IMR-90 (cell line): ENCODE data around the gene CUX1. TPM values are rescaled to one million over a fixed set of nuclear protein-coding genes. Genes with fewer than 3 reads are reported as not detected.

Source experiments
- ATAC-seq: fragments of 200-7000 bp; cut with Tn5 transposase; 2 replicates; pipeline ENCODE4 v1.9.1; 2020; ENCODE audit warnings: low read depth, mild to moderate bottlenecking, moderate library complexity
- BruUV-seq: library from RNA; stranded (reverse); fragments of 400-500 nt; replicated peaks from 2 replicates; lab custom pipeline; 2021; lab: Mats Ljungman, UMichigan
- CTCF ChIA-PET: fragments of 300-600 bp; formaldehyde crosslinking; extraction: SDS; loops from one replicate; lab custom pipeline; 2021; ENCODE audit warnings: antibody characterized with exemption; lab: Yijun Ruan, JAX
- POLR2A ChIA-PET: fragments of 300-600 bp; sonication (Branson Sonifier 250); formaldehyde crosslinking; loops from one replicate; lab custom pipeline; 2022; ENCODE audit warnings: antibody characterized with exemption; ENCODE audit not compliant: unreplicated experiment; lab: Charles Lee
- DNase-seq: peaks from one replicate; pipeline ENCODE4 v3.0.0; 2013
- H2AFZ ChIP-seq: replicated peaks from 2 replicates; pipeline ENCODE3; 2013; ENCODE audit warnings: low read length, mild to moderate bottlenecking; ENCODE audit not compliant: poor library complexity
- H2AK5ac ChIP-seq: 2 replicates; pipeline ENCODE4 v1.6.1; 2013; ENCODE audit warnings: low read depth, low read length, inconsistent platforms
- H2AK9ac ChIP-seq: replicated peaks from 2 replicates; pipeline ENCODE3; 2013; ENCODE audit warnings: mild to moderate bottlenecking, low read depth, low read length, moderate library complexity; ENCODE audit not compliant: poor library complexity
- H2BK120ac ChIP-seq: 2 replicates; pipeline ENCODE4 v1.6.1; 2013; ENCODE audit warnings: low read depth, low read length, inconsistent platforms
- H2BK15ac ChIP-seq: 3 replicates; pipeline ENCODE4 v1.6.1; 2013; ENCODE audit warnings: low read depth, low read length, inconsistent platforms
- H2BK20ac ChIP-seq: 2 replicates; pipeline ENCODE4 v1.6.1; 2013; ENCODE audit warnings: low read depth, mild to moderate bottlenecking, inconsistent platforms, low read length, moderate library complexity
- H2BK5ac ChIP-seq: 2 replicates; pipeline ENCODE4 v1.6.1; 2013; ENCODE audit warnings: mild to moderate bottlenecking, low read depth, low read length, inconsistent platforms; ENCODE audit not compliant: poor library complexity, severe bottlenecking
- H3K14ac ChIP-seq: replicated peaks from 2 replicates; pipeline ENCODE4 v1.6.1; 2013; ENCODE audit warnings: low read depth, low read length, inconsistent platforms
- H3K18ac ChIP-seq: 2 replicates; pipeline ENCODE4 v1.6.1; 2013; ENCODE audit warnings: low read depth, low read length, control low read depth
- H3K23ac ChIP-seq: 2 replicates; pipeline ENCODE4 v1.6.1; 2013; ENCODE audit warnings: low read depth, low read length, inconsistent platforms
- H3K27ac ChIP-seq: 2 replicates; pipeline ENCODE4 v1.5.1; 2013; ENCODE audit warnings: mild to moderate bottlenecking, control low read depth, low read length; ENCODE audit not compliant: insufficient read depth
- H3K27me3 ChIP-seq: 2 replicates; pipeline ENCODE4 v1.6.1; 2013; ENCODE audit warnings: low read length; ENCODE audit not compliant: control insufficient read depth, insufficient read depth
- H3K36me3 ChIP-seq: 2 replicates; pipeline ENCODE4 v1.6.1; 2013; ENCODE audit warnings: low read length, mixed read lengths; ENCODE audit not compliant: control insufficient read depth, insufficient read depth
- H3K4ac ChIP-seq: 2 replicates; pipeline ENCODE4 v1.6.1; 2013; ENCODE audit warnings: low read depth, low read length, inconsistent platforms
- H3K4me1 ChIP-seq: 2 replicates; pipeline ENCODE4 v1.6.1; 2013; ENCODE audit warnings: low read length, mixed read lengths; ENCODE audit not compliant: control insufficient read depth, insufficient read depth
- H3K4me2 ChIP-seq: 2 replicates; pipeline ENCODE4 v1.6.1; 2013; ENCODE audit warnings: low read depth, mild to moderate bottlenecking, control low read depth, low read length, moderate library complexity
- H3K4me3 ChIP-seq: 2 replicates; pipeline ENCODE4 v1.5.1; 2013; ENCODE audit warnings: low read depth, mild to moderate bottlenecking, control low read depth, low read length, moderate library complexity; ENCODE audit not compliant: insufficient read depth
- H3K56ac ChIP-seq: 2 replicates; pipeline ENCODE4 v1.6.1; 2013; ENCODE audit warnings: low read length, inconsistent platforms; ENCODE audit not compliant: insufficient read depth; ENCODE audit errors: extremely low read depth
- H3K79me1 ChIP-seq, 2 experiments: 2 replicates each; pipeline ENCODE4 v1.6.1; 2013; ENCODE audit warnings: low read length in 2 of 2, inconsistent platforms in 1 of 2, low read depth in 1 of 2
- H3K9ac ChIP-seq: 2 replicates; pipeline ENCODE4 v1.6.1; 2013; ENCODE audit warnings: low read depth, low read length, control low read depth
- H3K9me1 ChIP-seq: 2 replicates; pipeline ENCODE4 v1.6.1; 2013; ENCODE audit warnings: low read length, inconsistent platforms; ENCODE audit not compliant: insufficient read depth
- H3K9me3 ChIP-seq: 2 replicates; pipeline ENCODE4 v1.6.1; 2013; ENCODE audit warnings: low read length; ENCODE audit not compliant: control insufficient read depth, insufficient read depth
- H4K20me1 ChIP-seq: 2 replicates; pipeline ENCODE4 v1.6.1; 2013; ENCODE audit warnings: low read length, inconsistent platforms; ENCODE audit not compliant: insufficient read depth
- H4K5ac ChIP-seq: 2 replicates; pipeline ENCODE4 v1.6.1; 2013; ENCODE audit warnings: mild to moderate bottlenecking, low read depth, low read length, control low read depth
- H4K8ac ChIP-seq, 2 experiments: 2 replicates each; pipeline ENCODE4 v1.6.1; 2013; ENCODE audit warnings: low read depth in 2 of 2, low read length in 2 of 2, control low read depth in 1 of 2, inconsistent platforms in 1 of 2
- H4K91ac ChIP-seq: 2 replicates; pipeline ENCODE4 v1.6.1; 2013; ENCODE audit warnings: low read depth, low read length, inconsistent platforms; ENCODE audit not compliant: insufficient read depth
- BHLHE40 ChIP-seq: fragments of 150-350 bp; IDR thresholded peaks from 2 replicates; pipeline ENCODE4 v1.6.1; 2016; ENCODE audit warnings: mild to moderate bottlenecking, low read depth, low read length
- CEBPB ChIP-seq: IDR thresholded peaks from 2 replicates; pipeline ENCODE4 v1.6.1; 2012; ENCODE audit warnings: low read depth, low read length, improper control_type of control experiment
- CHD1 ChIP-seq: IDR thresholded peaks from 2 replicates; pipeline ENCODE4 v1.6.1; 2012; ENCODE audit warnings: low read depth, low read length, improper control_type of control experiment
- CTCF ChIP-seq: conservative IDR thresholded peaks from 2 replicates; pipeline ENCODE4 v1.5.1; 2012; ENCODE audit warnings: mild to moderate bottlenecking, low read depth, low read length, improper control_type of control experiment
- ELK1 ChIP-seq: fragments of 150-350 bp; IDR thresholded peaks from 2 replicates; pipeline ENCODE4 v1.6.1; 2016; ENCODE audit warnings: low read depth, mild to moderate bottlenecking, low read length, moderate library complexity, borderline replicate concordance
- FOS ChIP-seq: fragments of 150-350 bp; IDR thresholded peaks from 2 replicates; pipeline ENCODE4 v1.6.1; 2016; ENCODE audit warnings: low read depth, low read length
- MAFK ChIP-seq: IDR thresholded peaks from 2 replicates; pipeline ENCODE4 v1.6.1; 2012; ENCODE audit warnings: low read depth, low read length, improper control_type of control experiment
- MAZ ChIP-seq: IDR thresholded peaks from 2 replicates; pipeline ENCODE4 v1.6.1; 2012; ENCODE audit warnings: low read depth, mild to moderate bottlenecking, low read length, improper control_type of control experiment, moderate library complexity, borderline replicate concordance
- NFE2L2 ChIP-seq: fragments of 150-350 bp; IDR thresholded peaks from 2 replicates; pipeline ENCODE4 v1.6.1; 2016; ENCODE audit warnings: low read depth, mild to moderate bottlenecking, low read length
- POLR2A ChIP-seq: IDR thresholded peaks from 2 replicates; pipeline ENCODE4 v1.6.1; 2012; ENCODE audit warnings: mild to moderate bottlenecking, low read depth, low read length
- RAD21 ChIP-seq: IDR thresholded peaks from 2 replicates; pipeline ENCODE4 v1.6.1; 2012; ENCODE audit warnings: low read length, improper control_type of control experiment
- RCOR1 ChIP-seq: IDR thresholded peaks from 2 replicates; pipeline ENCODE4 v1.6.1; 2012; ENCODE audit warnings: mild to moderate bottlenecking, low read length, improper control_type of control experiment; ENCODE audit not compliant: insufficient replicate concordance
- RFX5 ChIP-seq: IDR thresholded peaks from 2 replicates; pipeline ENCODE4 v1.8.0; 2012; ENCODE audit warnings: low read depth, mild to moderate bottlenecking, low read length, moderate library complexity
- SMC3 ChIP-seq: fragments of 150-350 bp; IDR thresholded peaks from 2 replicates; pipeline ENCODE4 v1.6.1; 2016; ENCODE audit warnings: low read depth, mild to moderate bottlenecking, antibody characterized with exemption, low read length, moderate library complexity
- USF2 ChIP-seq: fragments of 150-350 bp; IDR thresholded peaks from 2 replicates; pipeline ENCODE4 v1.6.1; 2017; ENCODE audit warnings: mild to moderate bottlenecking, antibody characterized with exemption, low read length, low read depth
- WGBS, 2 experiments: methylation state at CpG; one replicate each; pipeline versions ENCODE4 v1.1.5 to v1.1.7; 2013; ENCODE audit warnings: missing lambda C conversion rate in 2 of 2; ENCODE audit not compliant: insufficient read length in 1 of 2; ENCODE audit errors: extremely low coverage in 2 of 2; 5-methylcytosine and 5-hydroxymethylcytosine counted together
- dilution Hi-C: fragments of 300-500 bp; cut with HindIII; formaldehyde crosslinking; loops from one replicate; pipeline ENCODE4 v1.14.3; 2018; ENCODE audit warnings: low sequenced_read_pairs; ENCODE audit not compliant: unreplicated experiment
- in situ Hi-C: fragments of 300-500 bp; cut with MboI; formaldehyde crosslinking; loops from 3 replicates; pipeline ENCODE4 v1.14.3; 2019; ENCODE audit warnings: low sequenced_read_pairs, inconsistent platforms, mixed read lengths
- intact Hi-C: fragments of 100-400 bp; cut with micrococcal nuclease; formaldehyde crosslinking; loops from 2 replicates; pipeline ENCODE4 v1.10.0; 2022
- polyA plus RNA-seq, 3 experiments: library from polyadenylated mRNA; depleted of rRNA; stranded (reverse); fragments of >200 nt; gene quantifications; 2 replicates each; pipeline ENCODE4 v1.2.3, GENCODE V29; 2012; ENCODE audit warnings: low replicate concordance in 1 of 3
- total RNA-seq: library from RNA; depleted of rRNA; stranded (reverse); fragments of >200 nt; gene quantifications from 2 replicates; pipeline ENCODE4 v1.2.3, GENCODE V29; 2012

CUX1 gene
- total and polyA plus RNA-seq, 2 of the 4 experiments (the other 2 are of a cell fraction) = 19.7 to 46.4 TPM

- BruUV-seq = no TSS peak
- Histone ChIP-seq H2BK20ac (no peak overlapping the region), H2BK5ac (no peak overlapping the region), H2BK15ac (no peak overlapping the region), H4K5ac (no peak overlapping the region), H3K18ac (no peak overlapping the region), H2AK5ac (0 out of 2 replicates have a peak overlapping the region, but pooled peaks have one; percentile 1), H3K4me3 (no peak overlapping the region), H4K8ac (no peak overlapping the region), H3K36me3 (no peaks in the 10 kb centered on the region), H3K9me1 (peaks cover 3% of the 10 kb centered on the region; the same call in 1 of the 2 replicates), H3K27ac (no peak overlapping the region), H3K9ac (no peak overlapping the region; the same call in 1 of the 2 replicates), H2AFZ (no peak overlapping the region), H3K23ac (no peak overlapping the region), H3K9me3 (no peaks in the 10 kb centered on the region), H4K91ac (no peak overlapping the region), H3K4me1 (peaks cover 13% of the 10 kb centered on the region), H3K56ac (no peak overlapping the region), H3K4ac (no peak overlapping the region), H2BK120ac (no peak overlapping the region), H2AK9ac (no peak overlapping the region), H3K79me1 (peaks cover 9 to 55% of the 10 kb centered on the region in 2 experiments), H3K14ac (no peak overlapping the region), H3K27me3 (no peaks in the 10 kb centered on the region), H3K4me2 (peak overlapping the region; percentile 90), H4K20me1 (peaks cover 47% of the 10 kb centered on the region)
- no CpG with 5 or more reads among the region's 14 CpGs for WGBS, 2 experiments
- in situ Hi-C loops (loop anchor here (10.0 kb wide), 1 partner anchor 416 kb away; no protein-coding TSS in a partner anchor), dilution Hi-C loops (no loop called here), intact Hi-C loops (loop anchor here (5.0 to 10.0 kb wide), 5 partner anchors 64 to 274 kb away; no protein-coding TSS in a partner anchor)
- ChIA-PET POLR2A (no interaction called here), CTCF (no interaction called here)
- no peak for DNase-seq
- ATAC-seq = no peak
- TF ChIP-seq POLR2A (no peak), MAZ (no peak), USF2 (no peak), CEBPB (no peak), CHD1 (no peak), RFX5 (no peak), RCOR1 (no peak), MAFK (no peak), CTCF (no peak), FOS (no peak), SMC3 (no peak), BHLHE40 (no peak), ELK1 (no peak), NFE2L2 (no peak), RAD21 (no peak)
These were observed 1.1 kb downstream of the CUX1 start for GRCh38 chr7:101818287-101819071.
